Astrocyte of the cerebellum (primary cell): ENCODE results near the gene MRGPRG.

ENCODE experiments used
- DNase-seq: peaks from one replicate; pipeline ENCODE4 v3.0.0-alpha.2; 2011; ENCODE audit warnings: low read depth
- H3K4me3 ChIP-seq: 2 replicates; pipeline ENCODE4 v1.5.1; 2011; ENCODE audit warnings: mild to moderate bottlenecking, low read depth, low read length, moderate library complexity
- in situ Hi-C: cut with HindIII; loops from 2 replicates; pipeline ENCODE4 v1.10.0; 2017; ENCODE audit warnings: low sequenced_read_pairs
- TF ChIP-seq, protein P1 (sequence below): IDR thresholded peaks from 2 replicates; pipeline ENCODE4 v1.5.1; 2012; ENCODE audit warnings: low read length, low read depth, moderate library complexity, mild to moderate bottlenecking; ENCODE audit errors: missing control alignments

The MRGPRG gene

DNA sequence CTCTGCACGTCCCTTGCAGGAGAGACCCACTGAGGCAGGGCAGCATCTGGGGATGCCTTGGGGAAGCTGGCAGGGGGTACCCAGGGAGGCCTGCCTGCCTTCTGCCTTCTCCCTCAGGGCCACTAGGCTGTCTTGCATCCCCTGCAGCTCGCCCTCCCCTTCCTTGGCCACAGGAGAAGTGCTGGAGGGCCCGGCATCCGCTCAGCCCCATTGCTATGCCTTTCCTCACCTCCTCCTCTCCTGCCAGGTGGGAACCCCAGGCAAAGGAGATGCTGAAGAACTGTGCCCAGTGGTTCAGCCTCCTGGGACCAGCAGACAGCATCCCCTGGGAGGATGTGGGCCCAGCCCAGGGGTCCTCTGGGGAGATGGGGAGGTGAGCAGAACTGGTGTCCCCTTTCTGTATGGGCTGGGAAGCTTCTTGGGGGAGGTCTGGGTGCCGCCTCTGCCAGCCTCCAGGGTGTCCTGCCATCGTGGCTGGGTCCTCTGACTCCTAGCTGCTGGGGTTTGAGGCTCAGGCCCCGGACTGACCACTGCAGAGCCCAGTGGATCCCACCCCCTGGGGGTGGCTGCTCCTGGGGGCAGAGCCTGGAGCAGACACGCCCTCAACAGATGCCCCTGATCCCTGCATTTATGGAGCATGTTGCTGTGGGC is 20.6 kb downstream of the MRGPRG start:
- TF ChIP-seq, protein P1, sequence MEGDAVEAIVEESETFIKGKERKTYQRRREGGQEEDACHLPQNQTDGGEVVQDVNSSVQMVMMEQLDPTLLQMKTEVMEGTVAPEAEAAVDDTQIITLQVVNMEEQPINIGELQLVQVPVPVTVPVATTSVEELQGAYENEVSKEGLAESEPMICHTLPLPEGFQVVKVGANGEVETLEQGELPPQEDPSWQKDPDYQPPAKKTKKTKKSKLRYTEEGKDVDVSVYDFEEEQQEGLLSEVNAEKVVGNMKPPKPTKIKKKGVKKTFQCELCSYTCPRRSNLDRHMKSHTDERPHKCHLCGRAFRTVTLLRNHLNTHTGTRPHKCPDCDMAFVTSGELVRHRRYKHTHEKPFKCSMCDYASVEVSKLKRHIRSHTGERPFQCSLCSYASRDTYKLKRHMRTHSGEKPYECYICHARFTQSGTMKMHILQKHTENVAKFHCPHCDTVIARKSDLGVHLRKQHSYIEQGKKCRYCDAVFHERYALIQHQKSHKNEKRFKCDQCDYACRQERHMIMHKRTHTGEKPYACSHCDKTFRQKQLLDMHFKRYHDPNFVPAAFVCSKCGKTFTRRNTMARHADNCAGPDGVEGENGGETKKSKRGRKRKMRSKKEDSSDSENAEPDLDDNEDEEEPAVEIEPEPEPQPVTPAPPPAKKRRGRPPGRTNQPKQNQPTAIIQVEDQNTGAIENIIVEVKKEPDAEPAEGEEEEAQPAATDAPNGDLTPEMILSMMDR: no peak
- in situ Hi-C loops: no loop called here
- DNase-seq: no peak

DNA sequence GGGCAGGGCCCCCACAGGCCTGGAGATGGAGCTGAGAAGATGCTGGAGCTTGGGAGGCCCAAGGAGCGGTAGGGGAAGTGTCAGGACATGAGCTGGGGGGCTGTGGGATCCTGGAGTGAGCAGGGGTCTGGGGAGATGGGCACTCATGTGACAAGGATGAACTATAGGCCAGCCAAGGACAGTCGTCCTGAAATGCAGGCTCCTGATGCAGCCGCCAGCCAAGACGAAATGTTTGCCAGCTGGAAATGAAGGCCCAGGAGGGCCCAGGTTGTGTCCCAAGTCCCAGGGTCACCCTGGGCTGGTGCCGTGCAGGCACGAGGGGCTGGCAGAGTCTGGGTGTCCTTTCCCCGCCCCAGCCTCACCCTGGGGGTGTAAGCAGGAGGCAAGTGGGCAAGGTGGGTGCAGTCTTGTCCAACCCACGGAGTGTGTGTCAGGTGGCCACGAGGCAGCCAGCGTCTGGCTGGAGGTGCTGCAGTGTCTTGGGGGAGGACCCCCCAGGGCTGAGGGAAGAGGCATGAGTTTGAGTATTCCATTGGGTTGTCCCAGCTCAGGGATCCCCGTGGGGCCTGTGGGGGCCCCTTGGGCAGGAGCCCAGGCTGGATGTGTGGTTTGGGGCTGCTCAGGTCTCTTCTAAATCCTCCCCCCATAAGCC is 21.4 kb downstream of the MRGPRG start:
- in situ Hi-C loops: no loop called here
- no peak overlapping the region for H3K4me3 ChIP-seq
- DNase-seq: no peak
- TF ChIP-seq, protein P1: no peak

More for the DNA sequence above, 20.6 kb downstream of the MRGPRG start:
- H3K4me3 ChIP-seq: no peak overlapping the region

DNA sequence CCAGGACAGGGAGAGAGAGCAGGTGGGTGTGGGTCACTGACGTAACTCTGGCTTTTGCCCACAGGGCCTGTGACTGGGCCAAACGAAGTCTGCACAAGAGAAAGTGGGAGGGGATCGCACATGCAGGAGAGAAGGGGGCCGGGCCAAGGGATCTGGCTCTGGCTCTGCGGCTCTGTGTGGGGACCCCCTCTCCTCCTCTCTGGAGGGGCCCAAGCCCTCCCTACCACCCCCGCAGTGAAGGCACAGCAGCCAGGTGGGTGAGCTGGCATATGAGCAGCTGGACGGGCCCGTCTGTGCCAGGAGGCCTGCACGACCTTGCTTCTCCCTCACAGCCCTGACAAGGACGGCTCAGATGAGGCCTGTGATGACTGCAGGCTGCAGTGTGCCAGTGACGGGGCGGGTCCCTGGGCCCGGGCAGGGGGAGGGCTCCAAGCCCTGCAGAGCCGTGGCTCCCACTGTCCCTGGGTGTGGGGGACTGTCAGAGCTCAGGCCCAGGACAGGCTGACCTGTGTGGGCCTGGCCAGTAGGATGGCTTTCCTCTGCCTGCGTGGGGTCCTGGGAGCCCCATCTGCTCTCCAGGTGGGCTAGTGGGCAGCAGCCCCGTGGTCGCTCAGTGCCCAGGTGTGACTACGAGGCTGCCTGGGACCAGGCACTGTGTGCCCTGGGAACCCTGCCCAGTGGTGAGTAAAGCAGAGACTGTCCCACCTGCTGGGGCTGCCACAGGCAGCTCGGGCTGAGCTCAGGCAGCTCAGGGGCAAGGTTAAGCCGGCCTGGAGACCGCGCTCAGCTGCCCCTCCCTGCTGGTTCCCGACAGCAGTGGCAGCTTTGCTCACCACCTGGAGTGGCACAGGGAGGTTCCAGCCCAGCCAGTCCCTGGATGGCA is 22.2 kb downstream of the MRGPRG start:
- H3K4me3 ChIP-seq: no peak overlapping the region
- in situ Hi-C loops: no loop called here
- TF ChIP-seq, protein P1: no peak
- no peak for DNase-seq

DNA sequence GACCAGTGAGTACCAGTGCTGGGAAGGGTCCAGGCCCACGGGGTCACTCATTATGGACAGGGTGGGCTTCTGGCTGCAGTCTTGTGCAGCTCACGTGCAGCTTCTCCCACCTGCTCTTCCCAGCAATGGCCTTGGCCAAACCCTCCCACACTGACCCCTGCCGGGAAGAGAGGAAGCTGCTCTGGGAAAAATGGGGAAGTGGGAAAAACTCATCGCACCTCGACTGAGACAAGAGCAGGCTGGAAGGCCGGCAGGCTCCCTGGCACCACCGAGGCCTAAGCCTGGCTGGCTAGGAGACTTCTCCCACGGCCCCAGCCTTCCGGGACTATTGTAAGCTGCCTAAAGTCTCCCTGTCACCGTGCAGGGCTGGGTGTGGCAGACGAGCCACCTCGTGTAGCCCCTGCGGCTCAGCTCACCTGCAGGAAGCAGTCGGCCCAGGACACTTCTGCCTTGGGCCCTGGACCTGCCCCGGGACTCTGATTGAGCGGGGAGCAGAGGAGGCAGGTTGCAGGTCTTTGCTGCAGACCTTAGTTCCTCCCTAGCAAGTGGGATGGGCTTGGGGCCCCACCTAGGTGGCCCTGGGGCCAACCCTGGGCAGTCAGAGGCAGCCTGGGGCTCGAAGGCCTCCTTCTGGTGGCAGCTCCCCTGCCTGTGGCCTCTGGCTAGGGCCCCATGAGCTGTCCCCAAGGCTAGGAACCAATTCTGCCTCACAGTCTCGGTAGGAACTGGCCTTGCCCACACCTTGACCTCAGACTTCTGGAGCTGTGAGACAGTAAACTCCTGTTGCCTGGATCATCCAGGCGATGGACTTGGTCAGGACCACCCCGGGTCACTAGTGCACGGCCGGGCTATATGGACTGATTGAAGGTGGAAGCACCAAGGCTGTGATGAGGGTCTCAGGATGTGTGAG is 23.1 kb downstream of the MRGPRG start:
- in situ Hi-C loops: no loop called here
- TF ChIP-seq, protein P1: peak; percentile 48
- no peak for DNase-seq
- H3K4me3 ChIP-seq: no peak overlapping the region

DNA sequence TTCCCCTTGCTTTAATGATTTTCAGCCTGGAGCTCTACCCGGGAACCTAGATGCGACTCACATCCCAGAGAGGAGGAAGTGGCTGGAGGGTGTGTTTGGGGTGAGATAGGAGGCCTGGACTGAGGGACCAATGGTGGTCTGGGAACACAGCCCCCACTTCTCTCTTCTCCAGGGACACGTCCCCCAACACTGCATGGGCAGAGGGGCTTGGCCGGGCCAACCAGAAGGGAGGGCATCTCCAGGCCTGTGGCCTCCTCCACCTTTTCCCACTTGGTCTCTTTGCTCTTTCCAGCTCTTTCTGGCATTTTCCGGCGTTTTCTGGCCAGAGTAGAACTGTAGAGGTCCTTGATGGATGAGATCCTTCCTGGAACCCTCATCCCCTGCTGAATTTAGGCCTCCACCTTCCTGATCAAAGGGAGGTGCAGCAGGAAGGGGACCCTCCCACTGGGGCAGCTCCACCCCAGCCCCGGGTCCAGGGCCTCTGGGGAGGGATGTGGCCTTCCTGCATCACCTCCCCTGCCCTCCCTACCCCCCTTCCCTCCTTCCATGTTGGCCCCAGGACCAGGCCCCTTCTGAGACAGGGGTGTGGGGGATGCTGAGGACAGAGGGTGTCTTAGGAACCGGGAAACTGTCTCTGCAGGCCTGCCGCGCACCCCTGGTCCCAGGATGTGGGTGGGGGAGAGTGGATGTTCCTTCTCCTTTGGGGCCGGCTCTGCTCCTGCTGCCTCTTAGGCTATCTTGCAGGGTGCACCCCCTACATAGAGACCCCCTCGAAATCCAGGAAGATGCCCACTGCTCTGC is 24.4 kb downstream of the MRGPRG start:
- in situ Hi-C loops: no loop called here
- DNase-seq: no peak
- TF ChIP-seq, protein P1: no peak
- H3K4me3 ChIP-seq: no peak overlapping the region
